Body of pancreas (tissue), 4 donors: ENCODE results near the gene IGF1R. TPM values are rescaled to one million over a fixed set of nuclear protein-coding genes. Genes with fewer than 3 reads are reported as not detected.

Experiments used
- ATAC-seq: fragments of 150-250 bp; one replicate; pipeline ENCODE4 v1.9.1; 2016
- DNase-seq, 4 donors: peaks; one replicate each; pipeline ENCODE4 v3.0.0-alpha.2; 2019
- H3K27ac ChIP-seq, 4 donors: fragments of 200-600 bp; sonication (generic); 1 replicate in 3 of 4; 2 replicates in 1 of 4; pipeline versions ENCODE4 v1.5.1 to v1.6.1; 2016 to 2019; ENCODE audit warnings: mild to moderate bottlenecking in 1 of 4, mixed read lengths in 1 of 4, moderate library complexity in 1 of 4
- H3K27me3 ChIP-seq, 2 donors: fragments of 200-600 bp; sonication (generic); one replicate each; pipeline ENCODE4 v1.6.0; 2016; ENCODE audit warnings: mild to moderate bottlenecking in 1 of 2
- H3K36me3 ChIP-seq, 2 donors: fragments of 200-600 bp; sonication (generic); replicated peaks in 1 of 2; 2 replicates each; pipeline ENCODE4 v1.5.1; 2016; ENCODE audit warnings: low read depth in 2 of 2; ENCODE audit not compliant: insufficient read depth in 1 of 2
- H3K4me1 ChIP-seq: fragments of 200-600 bp; sonication (generic); one replicate; pipeline ENCODE4 v1.6.0; 2016
- H3K4me3 ChIP-seq, 2 donors: fragments of 200-600 bp; sonication (generic); 1 replicate in 1 of 2; 2 replicates in 1 of 2; pipeline ENCODE4 v1.5.1; 2016 to 2019
- H3K9me3 ChIP-seq, 3 donors: fragments of 200-600 bp; sonication (generic); 1 replicate in 2 of 3; 2 replicates in 1 of 3; pipeline ENCODE4 v1.5.1; 2016
- CTCF ChIP-seq, 7 experiments: fragments of 450-650 bp in 4 of 7; fragments of 200-600 bp in 3 of 7; sonication (generic) in 3 of 7; IDR thresholded peaks; one replicate each; pipeline ENCODE4 v1.5.1; 2016 to 2019; ENCODE audit warnings: antibody characterized with exemption in 7 of 7
- POLR2A ChIP-seq, 3 donors: fragments of 450-650 bp; IDR thresholded peaks; one replicate each; pipeline ENCODE4 v1.6.1; 2016; ENCODE audit warnings: antibody characterized with exemption in 3 of 3, mild to moderate bottlenecking in 2 of 3
- WGBS, 2 donors: methylation state at CpG; one replicate each; pipeline ENCODE4 v1.1.5; 2017; 5-methylcytosine and 5-hydroxymethylcytosine counted together
- intact Hi-C: fragments of 100-400 bp; cut with DNase I; formaldehyde crosslinking; loops from one replicate; pipeline ENCODE4 v1.15.1; 2023
- total RNA-seq, 2 donors: library from RNA; depleted of rRNA; stranded (reverse); fragments of >200 nt; gene quantifications; one replicate each; pipeline ENCODE4 v1.1.0, GENCODE V29; 2016

IGF1R gene
- total RNA-seq, 2 donors from 2014 or later = 34.8 to 55.7 TPM

- ATAC-seq (no peak), DNase-seq (no peak)
- TF ChIP-seq POLR2A (IDR thresholded peaks at IDR 0.05) = no peak
- TF ChIP-seq CTCF (IDR thresholded peaks at IDR 0.05) = no peak
- Histone ChIP-seq H3K9me3 (no peaks in the 10 kb centered on the region), H3K4me3 (no peak overlapping the region), H3K27me3 (no peaks in the 10 kb centered on the region), H3K4me1 (peaks cover 38% of the 10 kb centered on the region), H3K36me3 (no peaks in the 10 kb centered on the region), H3K27ac (no peak overlapping the region)
- WGBS, 2 donors = 94% methylated on average over 2 of the region's 2 CpGs; no CpG with 5 or more reads in 1 of the 2 donors
- intact Hi-C loops = no loop called here
Measured at GRCh38 chr15:98765610-98766009, 117.3 kb downstream of the IGF1R start.

- intact Hi-C loops = no loop called here
- H3K9me3 ChIP-seq = no peaks in the 10 kb centered on the region
- ATAC-seq = no peak
- H3K27ac ChIP-seq = no peak overlapping the region
- 91% methylated on average over 4 of the region's 4 CpGs for WGBS, 2 donors
- no peak for TF ChIP-seq POLR2A (IDR thresholded peaks at IDR 0.05)
- TF ChIP-seq CTCF (IDR thresholded peaks at IDR 0.05) = no peak
- DNase-seq = no peak
- H3K36me3 ChIP-seq = no peaks in the 10 kb centered on the region
- no peaks in the 10 kb centered on the region for H3K27me3 ChIP-seq
- H3K4me3 ChIP-seq = no peak overlapping the region
- H3K4me1 ChIP-seq = peaks cover 51% of the 10 kb centered on the region
Measured at GRCh38 chr15:98767692-98768091, 119.4 kb downstream of the IGF1R start.

GRCh38 chr15:98769867-98770266 lies 121.5 kb downstream of the IGF1R start:
- DNase-seq (no peak), ATAC-seq (no peak)
- Histone ChIP-seq H3K4me1 (peaks cover 48% of the 10 kb centered on the region), H3K27ac (no peak overlapping the region), H3K36me3 (no peaks in the 10 kb centered on the region), H3K4me3 (no peak overlapping the region), H3K9me3 (no peaks in the 10 kb centered on the region), H3K27me3 (no peaks in the 10 kb centered on the region)
- intact Hi-C loops = no loop called here
- TF ChIP-seq CTCF (IDR thresholded peaks at IDR 0.05) = no peak
- TF ChIP-seq POLR2A (IDR thresholded peaks at IDR 0.05) = no peak
- WGBS, 2 donors = 41 to 50% methylated on average over 6 of the region's 6 CpGs

GRCh38 chr15:98770984-98771383 lies 122.6 kb downstream of the IGF1R start:
- Histone ChIP-seq H3K4me1 (peaks cover 55% of the 10 kb centered on the region), H3K36me3 (no peaks in the 10 kb centered on the region), H3K4me3 (no peak overlapping the region), H3K27me3 (no peaks in the 10 kb centered on the region), H3K27ac (no peak overlapping the region), H3K9me3 (no peaks in the 10 kb centered on the region)
- no peak for DNase-seq
- intact Hi-C loops = no loop called here
- TF ChIP-seq POLR2A (IDR thresholded peaks at IDR 0.05) (no peak), CTCF (IDR thresholded peaks at IDR 0.05) (no peak)
- ATAC-seq = no peak
- WGBS, 2 donors = 54 to 56% methylated on average over 3 of the region's 3 CpGs

GRCh38 chr15:98771541-98771940 lies 123.2 kb downstream of the IGF1R start:
- WGBS, 2 donors = 23 to 24% methylated on average over 4 of the region's 4 CpGs

More at GRCh38 chr15:98771541-98771940, 123.2 kb downstream of the IGF1R start:
- intact Hi-C loops = no loop called here
- Histone ChIP-seq H3K4me1 (peaks cover 60% of the 10 kb centered on the region), H3K27me3 (no peaks in the 10 kb centered on the region), H3K36me3 (no peaks in the 10 kb centered on the region), H3K4me3 (no peak overlapping the region), H3K9me3 (no peaks in the 10 kb centered on the region), H3K27ac (no peak overlapping the region)
- TF ChIP-seq POLR2A (IDR thresholded peaks at IDR 0.05) (no peak), CTCF (IDR thresholded peaks at IDR 0.05) (no peak)
- peak; percentile 36 for ATAC-seq
- no peak for DNase-seq
